ENCODE measurements around the gene SLC34A2. TPM values are rescaled to one million over a fixed set of nuclear protein-coding genes. Genes with fewer than 3 reads are reported as not detected.
"Not testable (repeated sequence)": the region's sequence is repeated elsewhere in the genome, so short reads cannot be mapped to it uniquely, and the experiment has no call there.

SLC34A2 gene, protein sequence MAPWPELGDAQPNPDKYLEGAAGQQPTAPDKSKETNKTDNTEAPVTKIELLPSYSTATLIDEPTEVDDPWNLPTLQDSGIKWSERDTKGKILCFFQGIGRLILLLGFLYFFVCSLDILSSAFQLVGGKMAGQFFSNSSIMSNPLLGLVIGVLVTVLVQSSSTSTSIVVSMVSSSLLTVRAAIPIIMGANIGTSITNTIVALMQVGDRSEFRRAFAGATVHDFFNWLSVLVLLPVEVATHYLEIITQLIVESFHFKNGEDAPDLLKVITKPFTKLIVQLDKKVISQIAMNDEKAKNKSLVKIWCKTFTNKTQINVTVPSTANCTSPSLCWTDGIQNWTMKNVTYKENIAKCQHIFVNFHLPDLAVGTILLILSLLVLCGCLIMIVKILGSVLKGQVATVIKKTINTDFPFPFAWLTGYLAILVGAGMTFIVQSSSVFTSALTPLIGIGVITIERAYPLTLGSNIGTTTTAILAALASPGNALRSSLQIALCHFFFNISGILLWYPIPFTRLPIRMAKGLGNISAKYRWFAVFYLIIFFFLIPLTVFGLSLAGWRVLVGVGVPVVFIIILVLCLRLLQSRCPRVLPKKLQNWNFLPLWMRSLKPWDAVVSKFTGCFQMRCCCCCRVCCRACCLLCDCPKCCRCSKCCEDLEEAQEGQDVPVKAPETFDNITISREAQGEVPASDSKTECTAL
- not detected in 2 replicates for total RNA-seq

DNA sequence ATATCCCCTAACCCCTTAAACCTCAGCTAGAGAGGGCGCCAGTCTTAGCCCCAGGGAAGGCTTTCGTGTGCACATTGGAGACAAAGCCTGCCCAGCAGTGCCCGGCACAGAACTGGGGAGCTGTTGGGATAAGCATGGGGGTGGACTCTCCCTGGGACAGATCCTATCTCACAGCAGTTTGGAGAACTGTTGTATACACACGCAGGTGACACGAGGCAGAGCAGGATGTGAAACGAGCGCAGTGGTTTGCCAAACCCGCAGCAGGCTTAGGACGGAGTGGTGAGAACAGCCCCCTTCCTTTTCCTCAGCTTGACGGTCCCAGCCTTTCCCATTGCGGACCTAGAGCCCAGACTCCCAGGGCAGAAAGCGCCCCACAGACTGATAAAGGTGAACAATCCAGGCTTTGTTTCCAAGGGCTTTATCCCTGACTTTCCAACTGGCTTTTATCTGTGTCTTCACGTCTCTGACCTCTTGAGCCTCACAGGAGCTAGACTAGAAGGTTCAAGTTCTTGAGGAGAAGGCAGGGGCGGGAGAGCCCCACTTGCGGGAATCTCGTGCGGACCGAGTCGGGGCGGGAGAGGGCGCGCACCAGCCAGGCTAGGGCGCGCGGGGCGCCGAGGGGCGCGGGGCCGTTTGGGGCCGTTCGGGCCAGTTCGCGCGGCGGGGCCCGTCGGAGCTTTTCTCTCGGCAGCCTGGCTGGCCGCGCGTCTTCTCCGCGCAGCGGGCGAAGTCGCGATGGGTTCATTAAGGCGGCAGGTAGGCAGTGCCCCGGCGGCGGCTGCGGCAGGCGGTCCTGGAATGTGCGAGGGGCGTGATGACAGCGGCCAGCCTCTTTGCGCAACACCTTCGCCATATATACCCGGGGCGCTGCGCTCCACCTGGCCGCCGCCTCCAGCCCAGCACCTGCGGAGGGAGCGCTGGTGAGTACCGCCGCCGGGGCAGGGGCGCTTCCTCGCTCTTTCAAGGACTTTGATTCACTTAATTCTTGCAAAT, at the start of gene SLC34A2:
SLC34A2 (plus strand) TSS at position 881 of the 993 bp plus-strand sequence. CDS start 6,650 bp downstream, outside the sequence.
- DNase-seq (ENCODE audit: low read depth, low spot score) = no peak

DNA sequence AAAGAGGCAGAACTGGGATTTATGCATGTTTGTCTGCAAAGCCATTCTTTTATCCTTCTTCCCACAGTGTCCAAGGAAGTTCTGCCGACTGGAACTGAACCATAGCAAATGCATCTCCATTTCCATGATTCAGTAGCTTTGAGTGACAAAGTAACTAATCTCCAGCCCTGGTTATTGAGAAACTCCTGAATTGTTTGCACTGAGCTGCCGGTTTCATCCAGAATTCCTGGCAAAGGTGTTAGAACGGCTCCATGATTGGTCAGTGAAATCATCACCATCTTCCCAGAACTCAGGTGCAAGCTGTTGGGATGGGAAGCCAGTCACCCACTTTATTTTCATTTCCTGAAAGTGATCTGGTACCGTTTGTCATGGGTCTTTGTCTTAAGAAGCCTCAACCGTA, 47.0 kb upstream of the SLC34A2 start:
- DNase-seq (ENCODE audit: low read depth, low spot score) = no peak

DNA sequence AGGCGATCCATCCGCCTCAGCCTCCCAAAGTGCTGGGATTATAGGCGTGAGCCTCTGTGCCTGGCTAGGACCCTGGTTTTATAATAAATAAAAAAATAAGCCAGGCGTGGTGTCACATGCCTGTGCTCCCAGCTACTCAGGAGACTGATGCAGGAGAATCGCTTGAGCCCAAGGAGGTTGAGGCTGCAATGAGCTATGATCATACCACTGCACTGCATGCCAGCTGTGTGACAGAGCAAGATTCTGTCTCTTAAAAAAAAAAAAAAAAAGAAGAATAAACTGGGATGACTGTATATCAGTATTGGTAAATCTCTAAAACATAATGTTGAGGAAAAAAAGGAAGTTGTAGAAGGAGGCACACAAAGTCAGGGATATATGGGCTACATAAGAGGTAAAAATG, 45.7 kb upstream of the SLC34A2 start:
- DNase-seq (ENCODE audit: low read depth, low spot score) = no peak

DNA sequence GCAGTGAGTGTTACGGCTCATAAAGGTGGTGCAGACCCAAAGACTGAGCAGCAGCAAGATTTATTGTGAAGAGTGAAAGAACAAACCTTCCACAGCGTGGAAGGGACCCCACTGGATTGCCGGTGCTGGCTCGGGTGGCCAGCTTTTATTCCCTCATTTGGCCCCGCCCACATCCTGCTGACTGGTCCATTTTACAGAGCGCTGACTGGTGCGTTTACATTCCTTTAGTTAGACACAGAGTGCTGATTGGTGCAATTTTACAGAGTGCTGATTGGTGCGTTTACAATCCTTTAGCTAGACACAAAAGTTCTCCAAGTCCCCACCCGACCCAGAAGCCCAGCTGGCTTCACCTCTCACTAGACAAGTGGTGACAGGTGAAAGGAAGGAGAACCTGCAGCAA, 42.0 kb upstream of the SLC34A2 start:
- not testable (repeated sequence) for DNase-seq (ENCODE audit: low read depth, low spot score)

DNA sequence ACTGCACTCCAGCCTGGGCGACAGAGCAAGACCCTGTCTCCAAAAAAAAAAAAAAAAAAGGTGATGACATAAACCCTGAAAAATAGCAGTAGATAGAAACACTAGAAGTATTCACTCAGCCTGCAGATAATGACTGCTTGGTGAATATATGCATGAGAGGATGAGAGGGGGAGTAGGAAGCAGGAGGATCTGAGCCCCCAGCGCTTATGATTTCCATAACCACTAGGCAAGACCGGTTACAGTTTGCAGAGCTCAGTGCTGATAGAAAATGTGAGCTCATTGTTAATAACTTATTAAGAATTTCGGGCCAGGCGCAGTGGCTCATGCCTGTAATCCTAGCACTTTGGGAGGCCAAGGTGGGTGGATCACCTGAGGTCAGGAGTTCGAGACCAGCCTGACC, 40.8 kb upstream of the SLC34A2 start:
- no peak for DNase-seq (ENCODE audit: low read depth, low spot score)

DNA sequence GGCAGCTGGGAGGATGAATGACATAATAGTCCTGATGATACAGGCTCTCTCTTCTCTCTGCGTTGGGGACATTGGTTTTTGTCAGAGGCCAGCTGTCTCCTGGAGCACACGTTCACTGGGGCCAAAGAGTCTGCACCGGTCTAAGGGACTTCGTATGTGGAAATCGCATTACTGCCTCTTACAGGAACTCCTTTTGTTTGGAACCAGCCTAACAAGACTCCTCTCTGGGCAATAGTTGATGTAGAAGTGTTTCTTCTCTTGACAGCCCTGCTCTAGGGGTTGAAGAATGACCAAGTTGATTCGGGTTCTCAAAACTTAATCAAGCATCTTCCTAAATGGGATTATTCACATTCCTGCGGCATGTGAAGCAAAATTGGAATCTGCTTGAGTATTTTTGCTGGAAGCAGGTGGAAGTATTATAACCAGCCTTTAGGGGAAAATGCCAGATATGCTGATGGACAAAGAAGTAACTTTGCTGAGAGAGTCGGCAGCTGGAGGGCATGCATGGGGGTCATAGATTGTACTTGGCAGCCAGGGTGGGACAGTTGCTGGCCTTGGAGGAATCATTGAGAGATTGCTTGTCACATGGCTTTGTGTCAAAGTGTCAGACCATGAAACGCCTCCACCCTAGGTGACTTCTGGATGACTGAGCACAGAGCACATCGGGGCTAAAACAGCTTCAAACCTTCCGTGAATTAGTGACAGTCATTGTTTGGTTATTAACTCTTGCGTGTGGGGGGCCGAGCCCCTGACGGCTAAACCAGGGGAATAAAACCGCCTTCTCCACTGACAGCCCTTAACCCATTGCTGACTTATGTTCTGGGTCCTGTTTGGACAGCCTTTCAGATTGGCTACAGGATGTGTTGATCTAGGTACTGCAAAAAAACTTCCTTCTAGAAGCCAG, 34.4 kb upstream of the SLC34A2 start:
- DNase-seq (ENCODE audit: low read depth, low spot score) = no peak

DNA sequence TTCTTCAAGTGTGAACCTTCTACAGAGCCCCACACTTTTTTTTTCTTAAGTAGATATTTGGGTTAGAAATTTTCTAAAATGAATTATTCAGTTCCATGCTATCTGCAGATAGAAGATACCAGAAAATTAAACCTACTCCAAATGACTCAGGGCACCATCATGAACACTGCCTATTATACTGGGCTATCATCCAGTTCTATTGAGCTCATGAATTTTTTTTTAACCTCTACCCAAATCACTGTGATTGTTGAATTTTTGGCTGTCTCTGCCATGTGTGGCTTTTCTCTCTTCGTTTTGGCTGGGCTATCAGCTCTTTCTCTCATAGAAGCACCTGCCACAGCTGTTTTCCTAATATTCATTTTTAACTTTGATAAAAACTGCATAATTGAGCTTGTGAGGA, 31.0 kb upstream of the SLC34A2 start:
- DNase-seq (ENCODE audit: low read depth, low spot score) = no peak

DNA sequence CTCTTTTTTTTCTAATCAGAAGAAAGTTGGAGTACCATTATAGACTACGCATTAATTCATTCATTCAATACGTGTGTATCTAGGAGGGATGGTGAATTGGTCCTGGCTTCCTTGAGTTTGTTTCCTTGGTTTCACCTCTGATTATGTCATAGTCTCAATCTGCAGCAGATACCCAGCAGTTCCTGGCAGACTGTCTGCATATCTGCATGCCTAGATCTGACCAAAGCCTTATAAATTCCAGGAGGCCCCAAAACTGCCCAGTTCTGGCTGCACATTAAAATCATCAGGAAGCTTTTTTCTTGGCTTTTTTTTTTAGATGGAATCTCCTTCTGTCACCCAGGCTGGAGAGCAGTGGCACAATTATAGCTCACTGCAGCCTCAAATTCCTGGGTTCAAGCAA, 27.2 kb upstream of the SLC34A2 start:
- no peak for DNase-seq (ENCODE audit: low read depth, low spot score)

DNA sequence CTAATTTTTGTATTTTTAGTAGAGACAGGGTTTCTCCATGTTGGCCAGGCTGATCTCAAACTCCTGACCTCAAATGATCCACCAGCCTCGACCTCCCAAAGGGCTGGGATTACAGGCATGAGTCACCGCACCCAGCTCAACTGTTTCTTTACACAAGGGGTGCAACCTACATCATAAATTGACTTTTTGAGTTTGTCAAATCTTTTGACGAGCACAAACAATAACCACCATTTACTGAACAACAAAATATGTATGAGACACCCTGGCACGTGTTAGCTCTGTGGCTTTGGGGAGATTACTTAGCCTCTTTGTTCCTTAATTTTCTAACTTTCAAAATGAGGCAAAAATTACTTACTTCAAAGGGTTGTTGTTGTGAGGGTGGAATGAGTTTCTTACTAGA, 23.5 kb upstream of the SLC34A2 start:
- no peak for DNase-seq (ENCODE audit: low read depth, low spot score)

DNA sequence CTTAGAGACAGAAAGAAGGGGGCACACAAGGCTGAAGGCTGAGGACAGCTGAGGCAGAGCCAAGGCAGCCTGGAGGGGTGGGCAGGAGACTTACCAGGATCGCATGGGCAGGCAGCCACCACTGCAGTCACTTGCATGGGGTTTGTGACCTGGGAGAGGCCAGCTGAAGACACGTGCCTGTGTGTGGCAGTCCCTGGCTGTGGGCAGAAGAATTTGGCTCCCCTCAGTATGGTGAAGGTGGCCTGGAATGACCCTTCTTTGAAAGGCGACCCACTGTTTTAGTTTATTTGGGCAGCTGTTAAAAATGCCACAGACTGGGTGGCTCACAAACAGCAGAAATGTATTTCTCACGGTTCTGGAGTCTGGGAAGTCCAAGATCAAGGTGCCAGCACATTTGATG, 22.1 kb upstream of the SLC34A2 start:
- no peak for DNase-seq (ENCODE audit: low read depth, low spot score)

DNA sequence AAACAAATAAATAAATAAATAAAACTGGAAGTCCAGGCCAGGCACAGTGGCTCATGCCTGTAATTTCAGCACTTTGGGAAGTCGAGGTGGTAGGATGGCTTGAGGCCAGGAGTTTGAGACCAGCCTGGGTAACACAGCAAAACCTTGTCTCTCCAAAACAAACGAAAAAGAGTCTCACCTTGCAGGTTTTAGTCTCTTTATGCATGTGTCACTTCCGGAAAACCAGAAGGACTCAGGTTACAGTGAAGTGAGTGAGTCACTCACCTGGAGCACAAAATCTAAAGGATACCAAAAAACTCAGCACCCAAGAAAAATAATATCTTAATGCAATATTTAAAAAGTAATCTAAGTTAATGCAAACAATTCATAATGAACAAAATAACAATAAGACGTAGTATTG, 20.1 kb upstream of the SLC34A2 start:
- DNase-seq (ENCODE audit: low read depth, low spot score) = no peak

DNA sequence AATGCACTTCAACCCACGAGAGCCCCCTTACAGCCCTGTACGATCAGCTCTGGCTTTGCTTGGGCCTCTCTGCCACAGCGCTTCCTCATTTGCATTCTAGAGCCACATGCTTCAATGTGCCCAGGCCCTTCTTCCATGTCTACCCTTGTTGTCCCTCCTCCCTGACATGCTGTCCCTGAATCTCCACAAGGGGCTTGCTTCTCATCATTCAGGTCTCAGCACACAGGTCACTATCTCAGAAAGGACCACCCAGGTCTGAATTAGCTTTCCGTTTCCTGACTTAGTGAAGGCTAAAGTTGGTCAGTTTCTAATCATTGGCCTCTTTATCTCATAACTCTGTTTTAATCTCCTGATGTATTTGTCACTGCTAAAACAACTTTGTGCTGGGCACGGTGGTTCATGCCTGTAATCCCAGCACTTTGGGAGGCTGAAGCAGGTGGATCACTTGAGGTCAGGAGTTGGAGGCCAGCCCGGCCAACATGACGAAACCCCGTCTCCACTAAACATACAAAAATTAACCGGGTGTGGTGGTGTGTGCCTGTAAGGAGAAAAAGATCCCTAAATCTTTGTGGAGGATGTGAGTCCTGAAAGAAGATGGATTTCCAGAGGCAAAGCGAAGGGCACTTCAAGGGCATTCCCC, 17.9 kb upstream of the SLC34A2 start:
- no peak for DNase-seq (ENCODE audit: low read depth, low spot score)

DNA sequence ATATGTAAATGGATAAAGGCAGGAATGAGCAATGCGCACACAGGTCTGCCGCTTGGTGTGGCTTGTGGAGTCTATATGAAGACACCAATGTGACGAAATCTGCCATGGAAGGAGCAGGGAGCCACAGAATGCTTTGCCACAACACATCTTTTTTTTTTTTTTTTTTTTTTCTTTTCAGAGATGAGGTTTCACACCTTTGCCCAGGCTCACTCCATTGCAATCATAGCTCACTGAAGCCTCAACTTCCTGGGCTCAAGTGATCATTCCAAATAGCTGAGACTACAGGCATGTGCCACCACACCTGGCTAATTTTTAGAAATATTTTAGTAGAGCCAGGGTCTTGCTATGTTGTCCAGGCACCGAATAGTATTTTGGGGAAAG, 17.4 kb upstream of the SLC34A2 start:
- no peak for DNase-seq (ENCODE audit: low read depth, low spot score)

DNA sequence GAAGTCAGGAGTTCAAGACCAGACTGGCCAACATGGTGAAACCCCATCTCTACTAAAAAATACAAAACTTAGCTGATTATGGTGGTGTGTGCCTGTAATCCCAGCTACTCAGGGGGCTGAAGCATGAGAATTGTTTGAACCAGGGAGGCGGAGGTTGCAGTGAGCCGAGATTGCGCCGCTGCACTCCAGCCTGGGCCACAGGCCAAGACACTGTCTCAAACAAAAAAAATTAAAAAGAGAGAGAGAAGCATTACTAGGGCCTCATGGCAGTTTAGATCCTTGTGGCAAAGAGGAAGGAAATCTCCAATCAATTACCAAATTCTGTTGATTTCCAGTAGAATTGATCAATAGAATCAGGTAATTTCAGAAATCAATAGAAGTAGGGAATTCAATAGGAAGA, 16.8 kb upstream of the SLC34A2 start:
- DNase-seq (ENCODE audit: low read depth, low spot score) = no peak

DNA sequence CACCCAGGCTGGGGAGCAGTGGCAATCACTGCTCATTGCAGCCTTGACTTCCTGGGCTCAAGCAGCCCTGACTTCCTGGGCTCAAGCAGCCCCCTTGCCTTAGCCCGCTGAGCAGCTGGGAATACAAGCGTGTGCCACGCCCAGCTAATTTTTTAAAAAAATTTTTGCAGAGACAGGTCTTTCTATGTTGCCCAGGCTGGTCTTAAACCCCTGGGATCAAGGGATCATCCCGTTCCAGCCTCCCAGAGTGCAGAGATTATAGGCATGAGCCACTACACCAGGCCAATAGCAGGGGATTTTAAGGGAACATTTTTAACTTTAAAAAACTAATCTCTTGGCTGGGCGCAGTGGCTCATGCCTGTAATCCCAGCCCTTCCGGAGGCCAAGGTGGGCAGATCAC, 5.3 kb upstream of the SLC34A2 start:
- no peak for DNase-seq (ENCODE audit: low read depth, low spot score)

DNA sequence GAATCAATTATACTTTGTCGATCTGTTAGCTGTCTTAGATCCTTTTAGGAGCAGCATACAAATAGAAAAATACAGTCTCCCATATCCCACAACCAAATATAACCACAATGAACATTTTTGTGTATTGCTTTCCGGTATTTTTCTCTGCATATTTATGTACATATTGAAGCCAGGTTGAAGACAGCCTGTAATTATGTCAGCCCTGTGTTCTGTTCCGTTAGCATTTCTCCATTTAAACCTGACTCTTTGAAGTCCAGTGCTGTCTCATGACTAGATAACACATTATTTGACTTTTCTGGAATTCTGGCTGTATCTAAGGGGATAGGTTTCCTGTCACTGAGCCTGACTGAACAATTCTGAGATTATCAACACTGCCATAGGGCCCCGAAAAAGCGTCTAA, 4.0 kb upstream of the SLC34A2 start:
- DNase-seq (ENCODE audit: low read depth, low spot score) = no peak

DNA sequence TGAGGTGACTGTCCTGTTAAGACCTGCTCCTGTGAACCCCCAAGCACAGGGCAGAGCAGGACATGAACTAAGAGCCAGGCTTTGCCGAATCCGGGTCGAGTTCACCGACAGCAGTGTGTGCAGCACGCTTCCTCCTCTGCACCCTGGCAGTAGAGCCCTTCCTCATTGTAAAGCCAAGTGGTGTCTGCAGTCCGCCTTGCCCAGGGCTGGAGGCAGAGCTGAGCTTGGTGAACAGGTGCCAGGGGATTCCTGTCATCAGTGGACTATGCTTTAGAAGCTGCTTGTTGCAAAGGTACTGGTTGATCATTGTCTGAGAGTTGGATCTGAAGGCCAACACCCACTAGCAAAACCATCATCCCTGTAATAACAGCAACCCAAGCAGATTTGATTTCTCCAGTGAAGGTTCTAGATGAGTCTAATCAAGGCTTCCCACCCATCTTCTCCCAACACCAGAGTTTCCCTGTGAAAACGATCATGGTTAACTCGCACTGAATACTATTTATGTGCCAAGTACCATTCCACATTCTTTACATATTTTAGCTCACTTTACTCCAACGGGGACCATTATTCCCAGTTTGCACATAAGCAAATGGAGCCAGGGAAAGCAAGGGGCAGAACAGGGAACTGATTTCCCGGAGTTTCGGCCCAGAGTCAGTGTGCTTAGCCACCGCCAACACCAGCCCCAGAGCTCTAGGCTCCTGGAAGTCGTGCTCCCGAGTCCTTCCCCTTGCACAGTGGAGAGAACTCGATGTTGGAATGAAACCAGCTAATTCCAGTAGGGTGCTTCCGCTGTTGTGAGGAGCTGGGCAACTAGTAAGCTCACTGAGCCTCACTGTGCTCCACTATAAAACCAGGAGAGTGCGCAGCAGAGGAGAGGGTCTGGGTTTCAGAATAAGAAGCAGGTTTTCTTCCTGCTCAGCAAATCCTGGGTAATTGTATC, 1.4 kb upstream of the SLC34A2 start:
- DNase-seq (ENCODE audit: low read depth, low spot score) = no peak

DNA sequence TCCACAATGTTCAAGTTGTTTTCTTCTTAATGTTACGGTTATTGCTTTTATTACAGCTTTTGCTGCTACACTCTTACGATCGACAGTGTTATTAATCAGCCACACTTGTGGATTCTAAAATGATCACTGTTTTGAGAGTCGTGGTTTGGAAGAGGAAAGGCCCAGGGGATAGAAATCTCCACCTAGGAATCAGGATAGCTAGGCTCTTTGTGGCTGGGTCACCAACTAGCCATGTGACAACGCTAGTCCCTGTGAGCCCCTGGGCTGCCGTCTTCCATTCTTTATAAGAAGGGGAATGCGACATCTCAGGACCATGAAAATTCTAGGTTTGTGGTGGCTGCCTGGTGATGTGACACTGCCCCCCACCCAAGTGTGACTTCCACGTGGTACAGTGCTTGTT, 380 bp downstream of the SLC34A2 start:
- no peak for DNase-seq (ENCODE audit: low read depth, low spot score)

DNA sequence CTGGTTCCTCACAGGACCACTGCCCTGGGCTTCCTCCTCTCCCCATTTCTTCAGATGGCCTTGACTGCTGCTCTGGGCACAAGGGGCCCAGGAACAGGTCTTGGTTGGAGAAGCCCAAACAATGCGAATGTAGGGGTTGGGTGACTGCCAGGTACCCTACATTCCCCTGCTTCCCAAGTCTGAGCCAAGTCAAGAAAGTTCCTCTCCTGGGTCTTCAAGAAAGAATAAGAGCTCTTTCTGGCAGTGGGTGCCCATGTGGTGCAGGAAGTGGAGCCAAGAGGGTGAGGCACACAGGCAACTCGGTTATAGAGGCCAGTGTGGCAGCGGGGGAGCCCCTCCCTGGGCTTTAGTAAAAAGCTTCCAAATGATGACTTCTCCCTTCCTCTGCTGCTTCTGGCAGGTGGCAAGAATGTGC, 2.7 kb downstream of the SLC34A2 start:
- no peak for DNase-seq (ENCODE audit: low read depth, low spot score)
